Measurements from ENCODE around the gene NUDT2. TPM values are rescaled to one million over a fixed set of nuclear protein-coding genes. Genes with fewer than 3 reads are reported as not detected.

The NUDT2 gene
- total and polyA plus RNA-seq, 7 experiments from 2014 or later, result 7.5 to 63.3 (median 23.2) TPM

Other genes starting within 250 kb of the NUDT2 start
- gene DCAF12, start 202.9 kb upstream of the NUDT2 start, total RNA-seq, result 10 to 100 TPM; 10.8 to 40.4 (median 28.5) TPM
- gene DCAF12, start 202.9 kb upstream of the NUDT2 start, polyA plus RNA-seq, result 10 to 100 TPM; 13.2 to 15.4 TPM
- 10 to 100 TPM; 31.1 to 39.9 (median 32.8) TPM for gene UBAP1, start 150.5 kb upstream of the NUDT2 start, total RNA-seq
- 10 to 100 TPM; 35.8 to 53.9 TPM for gene UBAP1, start 150.5 kb upstream of the NUDT2 start, polyA plus RNA-seq
- gene KIF24, start 301 bp upstream of the NUDT2 start, total RNA-seq, result 1 to 10 TPM in 1 of 5 experiments, under 1 TPM in 4; 0.11 to 6.0 (median 0.35) TPM
- gene KIF24, start 301 bp upstream of the NUDT2 start, polyA plus RNA-seq, result under 1 TPM; 0.19 to 0.23 TPM
- gene MYORG, start 47.3 kb downstream of the NUDT2 start, total RNA-seq, result 1 to 10 TPM in 2 of 5 experiments, under 1 TPM in 3; 0.60 to 1.9 (median 0.78) TPM
- gene MYORG, start 47.3 kb downstream of the NUDT2 start, polyA plus RNA-seq, result 1 to 10 TPM in 1 of 2 donors, under 1 TPM in 1; 0.28 to 1.4 TPM
- 10 to 100 TPM; 12.3 to 14.6 (median 13.4) TPM for gene FAM219A, start 129.0 kb downstream of the NUDT2 start, total RNA-seq
- 1 to 10 TPM in 1 of 2 donors, under 1 TPM in 1; 0.67 to 1.3 TPM for gene FAM219A, start 129.0 kb downstream of the NUDT2 start, polyA plus RNA-seq
- gene DNAI1, start 129.2 kb downstream of the NUDT2 start, total RNA-seq, result not detected
- not detected for gene DNAI1, start 129.2 kb downstream of the NUDT2 start, polyA plus RNA-seq
- 1 to 10 TPM in 1 of 5 experiments, under 1 TPM in 1, not detected in 3; 0.56 to 1.9 TPM for gene ENHO, start 193.4 kb downstream of the NUDT2 start, total RNA-seq
- under 1 TPM in 1 of 2 donors, not detected in 1; 0.21 TPM for gene ENHO, start 193.4 kb downstream of the NUDT2 start, polyA plus RNA-seq